Liver (tissue), 9 donors: Measurements from ENCODE around the gene PRAC1. TPM values are rescaled to one million over a fixed set of nuclear protein-coding genes. Genes with fewer than 3 reads are reported as not detected.

Source experiments
- DNase-seq: peaks from one replicate; pipeline ENCODE4 v3.0.0-alpha.2; 2017; ENCODE audit warnings: low spot score
- H3K27ac ChIP-seq, 2 donors: one replicate each; pipeline ENCODE4 v1.7.0; 2013; ENCODE audit warnings: inconsistent platforms in 2 of 2, low read length in 2 of 2, control low read depth in 1 of 2, low read depth in 1 of 2, mild to moderate bottlenecking in 1 of 2
- H3K27me3 ChIP-seq, 4 donors: one replicate each; pipeline versions ENCODE4 v1.6.1 to v1.7.0; 2013; ENCODE audit warnings: low read length in 3 of 4, inconsistent platforms in 1 of 4, mild to moderate bottlenecking in 1 of 4, moderate library complexity in 1 of 4; ENCODE audit not compliant: control insufficient read depth in 4 of 4, insufficient read depth in 4 of 4
- H3K36me3 ChIP-seq, 4 donors: one replicate each; pipeline versions ENCODE4 v1.6.1 to v1.7.0; 2013; ENCODE audit warnings: low read length in 3 of 4, mild to moderate bottlenecking in 3 of 4, low read depth in 1 of 4, moderate library complexity in 1 of 4; ENCODE audit not compliant: control insufficient read depth in 4 of 4, insufficient read depth in 3 of 4
- H3K4me1 ChIP-seq, 4 donors: one replicate each; pipeline versions ENCODE4 v1.6.1 to v1.7.0; 2013; ENCODE audit warnings: low read length in 3 of 4, mild to moderate bottlenecking in 3 of 4, moderate library complexity in 1 of 4; ENCODE audit not compliant: control insufficient read depth in 4 of 4, insufficient read depth in 4 of 4
- H3K4me3 ChIP-seq, 3 donors: one replicate each; pipeline versions ENCODE4 v1.6.1 to v1.7.0; 2013; ENCODE audit warnings: low read length in 3 of 3, control low read depth in 1 of 3, low read depth in 1 of 3, mild to moderate bottlenecking in 1 of 3
- H3K9ac ChIP-seq, 2 donors: one replicate each; pipeline ENCODE4 v1.7.0; 2013; ENCODE audit warnings: low read length in 2 of 2, mild to moderate bottlenecking in 2 of 2, moderate library complexity in 2 of 2, control low read depth in 1 of 2, low read depth in 1 of 2
- H3K9me3 ChIP-seq, 4 donors: one replicate each; pipeline versions ENCODE4 v1.6.1 to v1.7.0; 2013; ENCODE audit warnings: low read length in 3 of 4; ENCODE audit not compliant: control insufficient read depth in 4 of 4
- EGR1 ChIP-seq, 2 donors: IDR thresholded peaks; 2 replicates each; pipeline ENCODE4 v1.6.1; 2016 to 2018; ENCODE audit warnings: antibody characterized with exemption in 2 of 2, low read depth in 2 of 2
- FOXA1 ChIP-seq: IDR thresholded peaks from 2 replicates; pipeline ENCODE4 v1.6.1; 2016; ENCODE audit warnings: antibody characterized with exemption
- FOXA2 ChIP-seq: IDR thresholded peaks from 2 replicates; pipeline ENCODE4 v1.6.1; 2016; ENCODE audit warnings: antibody characterized with exemption
- GABPA ChIP-seq, 2 donors: IDR thresholded peaks in 1 of 2; conservative IDR thresholded peaks in 1 of 2; 2 replicates each; pipeline ENCODE4 v1.6.1; 2016; ENCODE audit warnings: antibody characterized with exemption in 2 of 2, mild to moderate bottlenecking in 1 of 2, moderate library complexity in 1 of 2
- HNF4A ChIP-seq, 2 donors: conservative IDR thresholded peaks; 2 replicates each; pipeline ENCODE4 v1.6.1; 2016; ENCODE audit warnings: antibody characterized with exemption in 2 of 2, mild to moderate bottlenecking in 2 of 2
- HNF4G ChIP-seq: IDR thresholded peaks from 2 replicates; pipeline ENCODE4 v1.6.1; 2016; ENCODE audit warnings: antibody characterized with exemption
- JUND ChIP-seq, 2 donors: IDR thresholded peaks; 2 replicates each; pipeline ENCODE4 v1.6.1; 2016; ENCODE audit warnings: antibody characterized with exemption in 2 of 2
- NR2F2 ChIP-seq: IDR thresholded peaks from 2 replicates; pipeline ENCODE4 v1.6.1; 2016; ENCODE audit warnings: antibody characterized with exemption
- RAD21 ChIP-seq, 2 donors: IDR thresholded peaks; 2 replicates each; pipeline ENCODE4 v1.6.1; 2016; ENCODE audit warnings: antibody characterized with exemption in 2 of 2, mild to moderate bottlenecking in 2 of 2
- RXRA ChIP-seq, 2 donors: IDR thresholded peaks; 2 replicates each; pipeline ENCODE4 v1.6.1; 2017 to 2018; ENCODE audit warnings: antibody characterized with exemption in 2 of 2, mild to moderate bottlenecking in 1 of 2
- SP1 ChIP-seq: IDR thresholded peaks from 2 replicates; pipeline ENCODE4 v1.6.1; 2018; ENCODE audit warnings: antibody characterized with exemption, mild to moderate bottlenecking
- TAF1 ChIP-seq: conservative IDR thresholded peaks from 2 replicates; pipeline ENCODE4 v1.6.1; 2016; ENCODE audit warnings: antibody characterized with exemption, mild to moderate bottlenecking
- YY1 ChIP-seq: IDR thresholded peaks from 2 replicates; pipeline ENCODE4 v1.6.1; 2016; ENCODE audit warnings: antibody characterized with exemption, mild to moderate bottlenecking
- WGBS: extraction: QIAGEN DNeasy Blood & Tissue Kit; methylation state at CpG from one replicate; pipeline ENCODE4 v1.1.7; 2013; 5-methylcytosine and 5-hydroxymethylcytosine counted together
- polyA plus RNA-seq, 2 donors: library from polyadenylated mRNA; stranded (reverse) in 1 of 2; unstranded in 1 of 2; fragments of 200-250 nt in 1 of 2; fragments of >200 nt in 1 of 2; fragmentation: Nextera tagmentation in 1 of 2; extraction: Ambion mirVana in 1 of 2; gene quantifications; one replicate each; pipeline versions ENCODE4 v1.2.1 to v1.2.3, GENCODE V29; 2013 to 2015
- total RNA-seq, 2 donors: library from RNA; depleted of rRNA; stranded (reverse); fragments of >200 nt; gene quantifications; one replicate each; pipeline ENCODE4 v1.2.3, GENCODE V29; 2014
- TF ChIP-seq, protein P1 (sequence below): IDR thresholded peaks from 2 replicates; pipeline ENCODE4 v1.6.1; 2016; ENCODE audit warnings: antibody characterized with exemption, mild to moderate bottlenecking
- TF ChIP-seq, protein P2 (sequence below): IDR thresholded peaks from 2 replicates; pipeline ENCODE4 v1.6.1; 2016; ENCODE audit warnings: antibody characterized with exemption
- TF ChIP-seq, protein P3 (sequence below): IDR thresholded peaks from 2 replicates; pipeline ENCODE4 v1.6.1; 2016; ENCODE audit warnings: antibody characterized with exemption
- TF ChIP-seq, protein P4 (sequence below): IDR thresholded peaks from 2 replicates; pipeline ENCODE4 v1.6.1; 2016; ENCODE audit warnings: antibody characterized with exemption
- TF ChIP-seq, protein P5 (sequence below): fragments of 150-350 bp; IDR thresholded peaks from 2 replicates; pipeline ENCODE4 v1.5.1; 2017; ENCODE audit warnings: improper control_type of control experiment, low read depth, low read length; ENCODE audit not compliant: missing input control
- donor health status: healthy.
- donor health status: healthy.
- donor health status: healthy.
- donor health status: healthy.
- donor health status: healthy.

PRAC1 gene
- total and polyA plus RNA-seq, 4 donors: not detected

DNA sequence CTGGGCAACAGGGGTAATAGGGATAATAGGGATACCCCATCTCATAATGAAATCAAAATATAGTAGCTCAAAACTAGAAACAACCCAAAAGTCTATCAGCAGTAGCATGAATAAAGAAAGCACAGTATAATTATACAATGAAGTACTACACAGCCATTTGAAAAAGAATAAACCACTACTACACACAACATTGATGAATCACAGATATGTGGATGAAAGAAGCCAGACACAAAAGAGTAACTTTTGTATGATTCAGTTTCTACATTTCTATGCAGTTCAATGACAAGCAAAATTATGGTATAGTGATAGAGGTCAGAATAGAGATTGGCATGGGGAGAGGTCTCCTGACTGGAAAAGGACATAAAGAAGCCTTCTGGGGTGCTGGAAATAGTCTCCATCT, 9.0 kb upstream of the PRAC1 start:
- no peak overlapping the region for H3K9ac ChIP-seq
- H3K9me3 ChIP-seq: no peaks in the 10 kb centered on the region
- TF ChIP-seq YY1 (no peak), SP1 (no peak), NR2F2 (no peak), JUND (IDR thresholded peaks at IDR 0.05) (no peak), TAF1 (no peak), EGR1 (IDR thresholded peaks at IDR 0.05; ENCODE audit: low read depth in 2 of 2) (no peak), GABPA (IDR thresholded peaks at IDR 0.05 in 1 of 2, conservative IDR thresholded peaks at IDR 0.05 in 1 of 2) (no peak)
- TF ChIP-seq, protein P1, sequence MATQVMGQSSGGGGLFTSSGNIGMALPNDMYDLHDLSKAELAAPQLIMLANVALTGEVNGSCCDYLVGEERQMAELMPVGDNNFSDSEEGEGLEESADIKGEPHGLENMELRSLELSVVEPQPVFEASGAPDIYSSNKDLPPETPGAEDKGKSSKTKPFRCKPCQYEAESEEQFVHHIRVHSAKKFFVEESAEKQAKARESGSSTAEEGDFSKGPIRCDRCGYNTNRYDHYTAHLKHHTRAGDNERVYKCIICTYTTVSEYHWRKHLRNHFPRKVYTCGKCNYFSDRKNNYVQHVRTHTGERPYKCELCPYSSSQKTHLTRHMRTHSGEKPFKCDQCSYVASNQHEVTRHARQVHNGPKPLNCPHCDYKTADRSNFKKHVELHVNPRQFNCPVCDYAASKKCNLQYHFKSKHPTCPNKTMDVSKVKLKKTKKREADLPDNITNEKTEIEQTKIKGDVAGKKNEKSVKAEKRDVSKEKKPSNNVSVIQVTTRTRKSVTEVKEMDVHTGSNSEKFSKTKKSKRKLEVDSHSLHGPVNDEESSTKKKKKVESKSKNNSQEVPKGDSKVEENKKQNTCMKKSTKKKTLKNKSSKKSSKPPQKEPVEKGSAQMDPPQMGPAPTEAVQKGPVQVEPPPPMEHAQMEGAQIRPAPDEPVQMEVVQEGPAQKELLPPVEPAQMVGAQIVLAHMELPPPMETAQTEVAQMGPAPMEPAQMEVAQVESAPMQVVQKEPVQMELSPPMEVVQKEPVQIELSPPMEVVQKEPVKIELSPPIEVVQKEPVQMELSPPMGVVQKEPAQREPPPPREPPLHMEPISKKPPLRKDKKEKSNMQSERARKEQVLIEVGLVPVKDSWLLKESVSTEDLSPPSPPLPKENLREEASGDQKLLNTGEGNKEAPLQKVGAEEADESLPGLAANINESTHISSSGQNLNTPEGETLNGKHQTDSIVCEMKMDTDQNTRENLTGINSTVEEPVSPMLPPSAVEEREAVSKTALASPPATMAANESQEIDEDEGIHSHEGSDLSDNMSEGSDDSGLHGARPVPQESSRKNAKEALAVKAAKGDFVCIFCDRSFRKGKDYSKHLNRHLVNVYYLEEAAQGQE: no peak
- H3K27me3 ChIP-seq: peaks cover 3 to 43% (median 24%) of the 10 kb centered on the region in 4 donors
- peaks cover 0 to 7% (median 3%) of the 10 kb centered on the region in 4 donors for H3K4me1 ChIP-seq
- no peak overlapping the region for H3K27ac ChIP-seq
- no peak overlapping the region for H3K4me3 ChIP-seq
- peaks cover 0 to 2% (median 0%) of the 10 kb centered on the region in 4 donors for H3K36me3 ChIP-seq
- no peak for DNase-seq

DNA sequence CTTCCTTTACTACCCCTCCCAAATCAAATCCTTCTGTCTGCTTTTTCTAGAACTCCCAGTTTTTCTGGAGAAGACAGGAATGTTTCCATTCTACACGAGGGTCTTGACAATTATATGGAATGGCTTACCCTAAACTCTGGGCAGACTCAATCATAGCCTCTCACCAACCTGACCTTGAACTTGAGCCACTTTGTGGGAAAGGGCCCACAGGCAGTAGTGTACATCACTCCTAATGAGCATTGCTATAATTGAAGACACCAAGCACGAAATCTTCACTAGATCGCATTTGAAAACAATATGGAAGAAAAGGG, 7.9 kb upstream of the PRAC1 start:
- peaks cover 3 to 42% (median 24%) of the 10 kb centered on the region in 4 donors for H3K27me3 ChIP-seq
- H3K36me3 ChIP-seq: peaks cover 0 to 2% (median 0%) of the 10 kb centered on the region in 4 donors
- DNase-seq: no peak
- H3K9ac ChIP-seq: no peak overlapping the region
- TF ChIP-seq HNF4A (conservative IDR thresholded peaks at IDR 0.05) (no peak), RXRA (IDR thresholded peaks at IDR 0.05) (no peak), JUND (IDR thresholded peaks at IDR 0.05) (no peak), FOXA1 (no peak), RAD21 (IDR thresholded peaks at IDR 0.05) (no peak), HNF4G (no peak), FOXA2 (no peak), SP1 (no peak), GABPA (IDR thresholded peaks at IDR 0.05 in 1 of 2, conservative IDR thresholded peaks at IDR 0.05 in 1 of 2) (no peak), YY1 (no peak), NR2F2 (no peak)
- TF ChIP-seq, protein P2, sequence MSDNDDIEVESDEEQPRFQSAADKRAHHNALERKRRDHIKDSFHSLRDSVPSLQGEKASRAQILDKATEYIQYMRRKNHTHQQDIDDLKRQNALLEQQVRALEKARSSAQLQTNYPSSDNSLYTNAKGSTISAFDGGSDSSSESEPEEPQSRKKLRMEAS: no peak
- TF ChIP-seq, protein P3, sequence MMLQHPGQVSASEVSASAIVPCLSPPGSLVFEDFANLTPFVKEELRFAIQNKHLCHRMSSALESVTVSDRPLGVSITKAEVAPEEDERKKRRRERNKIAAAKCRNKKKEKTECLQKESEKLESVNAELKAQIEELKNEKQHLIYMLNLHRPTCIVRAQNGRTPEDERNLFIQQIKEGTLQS: no peak
- TF ChIP-seq, protein P1: no peak
- TF ChIP-seq, protein P4, sequence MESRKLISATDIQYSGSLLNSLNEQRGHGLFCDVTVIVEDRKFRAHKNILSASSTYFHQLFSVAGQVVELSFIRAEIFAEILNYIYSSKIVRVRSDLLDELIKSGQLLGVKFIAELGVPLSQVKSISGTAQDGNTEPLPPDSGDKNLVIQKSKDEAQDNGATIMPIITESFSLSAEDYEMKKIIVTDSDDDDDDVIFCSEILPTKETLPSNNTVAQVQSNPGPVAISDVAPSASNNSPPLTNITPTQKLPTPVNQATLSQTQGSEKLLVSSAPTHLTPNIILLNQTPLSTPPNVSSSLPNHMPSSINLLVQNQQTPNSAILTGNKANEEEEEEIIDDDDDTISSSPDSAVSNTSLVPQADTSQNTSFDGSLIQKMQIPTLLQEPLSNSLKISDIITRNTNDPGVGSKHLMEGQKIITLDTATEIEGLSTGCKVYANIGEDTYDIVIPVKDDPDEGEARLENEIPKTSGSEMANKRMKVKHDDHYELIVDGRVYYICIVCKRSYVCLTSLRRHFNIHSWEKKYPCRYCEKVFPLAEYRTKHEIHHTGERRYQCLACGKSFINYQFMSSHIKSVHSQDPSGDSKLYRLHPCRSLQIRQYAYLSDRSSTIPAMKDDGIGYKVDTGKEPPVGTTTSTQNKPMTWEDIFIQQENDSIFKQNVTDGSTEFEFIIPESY: no peak
- TF ChIP-seq, protein P5, sequence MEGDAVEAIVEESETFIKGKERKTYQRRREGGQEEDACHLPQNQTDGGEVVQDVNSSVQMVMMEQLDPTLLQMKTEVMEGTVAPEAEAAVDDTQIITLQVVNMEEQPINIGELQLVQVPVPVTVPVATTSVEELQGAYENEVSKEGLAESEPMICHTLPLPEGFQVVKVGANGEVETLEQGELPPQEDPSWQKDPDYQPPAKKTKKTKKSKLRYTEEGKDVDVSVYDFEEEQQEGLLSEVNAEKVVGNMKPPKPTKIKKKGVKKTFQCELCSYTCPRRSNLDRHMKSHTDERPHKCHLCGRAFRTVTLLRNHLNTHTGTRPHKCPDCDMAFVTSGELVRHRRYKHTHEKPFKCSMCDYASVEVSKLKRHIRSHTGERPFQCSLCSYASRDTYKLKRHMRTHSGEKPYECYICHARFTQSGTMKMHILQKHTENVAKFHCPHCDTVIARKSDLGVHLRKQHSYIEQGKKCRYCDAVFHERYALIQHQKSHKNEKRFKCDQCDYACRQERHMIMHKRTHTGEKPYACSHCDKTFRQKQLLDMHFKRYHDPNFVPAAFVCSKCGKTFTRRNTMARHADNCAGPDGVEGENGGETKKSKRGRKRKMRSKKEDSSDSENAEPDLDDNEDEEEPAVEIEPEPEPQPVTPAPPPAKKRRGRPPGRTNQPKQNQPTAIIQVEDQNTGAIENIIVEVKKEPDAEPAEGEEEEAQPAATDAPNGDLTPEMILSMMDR: no peak
- no peak overlapping the region for H3K27ac ChIP-seq
- H3K4me1 ChIP-seq: peaks cover 0 to 7% (median 3%) of the 10 kb centered on the region in 4 donors
- H3K4me3 ChIP-seq: no peak overlapping the region
- H3K9me3 ChIP-seq: no peaks in the 10 kb centered on the region
- WGBS: 37% methylated on average over 3 of the region's 3 CpGs
